ENCODE results near the gene SEMA6C.
"Not testable (repeated sequence)": the region's sequence is repeated elsewhere in the genome, so short reads cannot be mapped to it uniquely, and the experiment has no call there.

Gene SEMA6C, protein sequence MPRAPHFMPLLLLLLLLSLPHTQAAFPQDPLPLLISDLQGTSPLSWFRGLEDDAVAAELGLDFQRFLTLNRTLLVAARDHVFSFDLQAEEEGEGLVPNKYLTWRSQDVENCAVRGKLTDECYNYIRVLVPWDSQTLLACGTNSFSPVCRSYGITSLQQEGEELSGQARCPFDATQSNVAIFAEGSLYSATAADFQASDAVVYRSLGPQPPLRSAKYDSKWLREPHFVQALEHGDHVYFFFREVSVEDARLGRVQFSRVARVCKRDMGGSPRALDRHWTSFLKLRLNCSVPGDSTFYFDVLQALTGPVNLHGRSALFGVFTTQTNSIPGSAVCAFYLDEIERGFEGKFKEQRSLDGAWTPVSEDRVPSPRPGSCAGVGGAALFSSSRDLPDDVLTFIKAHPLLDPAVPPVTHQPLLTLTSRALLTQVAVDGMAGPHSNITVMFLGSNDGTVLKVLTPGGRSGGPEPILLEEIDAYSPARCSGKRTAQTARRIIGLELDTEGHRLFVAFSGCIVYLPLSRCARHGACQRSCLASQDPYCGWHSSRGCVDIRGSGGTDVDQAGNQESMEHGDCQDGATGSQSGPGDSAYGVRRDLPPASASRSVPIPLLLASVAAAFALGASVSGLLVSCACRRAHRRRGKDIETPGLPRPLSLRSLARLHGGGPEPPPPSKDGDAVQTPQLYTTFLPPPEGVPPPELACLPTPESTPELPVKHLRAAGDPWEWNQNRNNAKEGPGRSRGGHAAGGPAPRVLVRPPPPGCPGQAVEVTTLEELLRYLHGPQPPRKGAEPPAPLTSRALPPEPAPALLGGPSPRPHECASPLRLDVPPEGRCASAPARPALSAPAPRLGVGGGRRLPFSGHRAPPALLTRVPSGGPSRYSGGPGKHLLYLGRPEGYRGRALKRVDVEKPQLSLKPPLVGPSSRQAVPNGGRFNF
- total RNA-seq = 8.0 to 8.2 reads per million in 2 donors

DNA sequence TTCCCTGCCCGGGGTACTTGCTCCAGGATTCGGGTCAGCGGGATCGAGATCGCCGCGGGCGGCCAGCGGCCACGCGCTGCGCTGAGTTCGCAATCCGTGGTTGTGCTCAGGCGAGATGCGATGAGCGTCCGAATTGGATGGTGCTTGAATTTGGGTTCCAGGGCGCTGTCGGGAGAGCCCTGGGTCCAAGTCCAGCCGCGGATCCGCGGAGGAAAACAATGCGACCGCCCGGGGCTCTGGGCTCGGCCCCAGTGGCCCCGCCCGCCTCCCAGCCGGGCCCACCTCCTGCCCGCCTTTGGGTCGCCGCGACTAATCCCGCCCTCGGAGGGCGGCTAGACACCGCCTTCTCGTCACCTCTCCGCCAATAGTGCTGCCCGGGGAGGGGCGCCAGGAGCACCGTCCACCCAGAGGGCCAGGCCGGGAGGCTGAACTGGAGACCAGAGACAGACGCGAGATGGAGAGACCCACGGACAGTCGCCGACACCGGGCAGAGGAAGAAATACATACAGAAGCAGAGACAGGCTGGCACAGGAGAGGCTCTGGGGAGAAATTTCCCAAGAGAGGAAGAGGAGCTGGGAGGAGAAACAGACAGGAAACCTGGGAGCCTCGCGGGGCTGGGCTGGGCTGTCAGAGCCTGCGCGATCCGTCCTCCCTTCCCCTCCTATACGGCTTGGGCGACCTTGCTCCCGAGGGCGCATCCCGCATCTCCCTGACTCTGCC lies at the start of gene SEMA6C:
Gene SEMA6C (minus strand): TSS at position 220 of the 720 bp plus-strand sequence. CDS start 4,010 bp downstream, outside the sequence.
- DNase-seq = peak; percentile 82

- not testable (repeated sequence) for DNase-seq
Measured at GRCh38 chr1:151194894-151195594, 48.6 kb upstream of the SEMA6C start.

- no peak for DNase-seq
Measured at GRCh38 chr1:151193856-151194255, 47.4 kb upstream of the SEMA6C start.

GRCh38 chr1:151193304-151193703 lies 46.9 kb upstream of the SEMA6C start:
- no peak for DNase-seq

- no peak for DNase-seq
Measured at GRCh38 chr1:151192047-151192446, 45.6 kb upstream of the SEMA6C start.

- peak; percentile 77 for DNase-seq
Measured at GRCh38 chr1:151189637-151190445, 43.4 kb upstream of the SEMA6C start, which contains the start of gene VPS72. VPS72 (minus strand) TSS chr1:151190197; CDS start chr1:151190121, 76 bp downstream.

DNA sequence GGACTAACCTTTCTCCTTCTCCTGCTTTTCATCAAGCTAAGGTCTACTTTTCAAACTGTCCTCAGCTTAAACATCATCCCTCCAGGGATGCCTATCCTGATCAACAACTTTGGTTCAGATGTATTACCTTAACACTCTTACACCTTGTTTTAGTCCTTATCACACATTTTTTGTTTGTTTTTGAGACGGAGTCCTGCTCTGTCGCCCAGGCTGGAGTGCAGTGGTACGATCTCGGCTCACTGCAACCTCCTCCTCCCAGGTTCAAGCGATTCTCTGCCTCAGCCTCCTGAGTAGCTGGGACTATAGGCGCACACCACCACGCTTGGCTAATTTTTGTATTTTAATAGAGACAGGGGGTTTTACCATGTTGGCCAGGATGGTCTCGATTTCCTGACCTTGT lies 42.2 kb upstream of the SEMA6C start:
- DNase-seq = not testable (repeated sequence)

- DNase-seq = no peak
Measured at GRCh38 chr1:151187205-151187604, 40.8 kb upstream of the SEMA6C start.

GRCh38 chr1:151184211-151184610 lies 37.8 kb upstream of the SEMA6C start:
- DNase-seq = no peak

DNA sequence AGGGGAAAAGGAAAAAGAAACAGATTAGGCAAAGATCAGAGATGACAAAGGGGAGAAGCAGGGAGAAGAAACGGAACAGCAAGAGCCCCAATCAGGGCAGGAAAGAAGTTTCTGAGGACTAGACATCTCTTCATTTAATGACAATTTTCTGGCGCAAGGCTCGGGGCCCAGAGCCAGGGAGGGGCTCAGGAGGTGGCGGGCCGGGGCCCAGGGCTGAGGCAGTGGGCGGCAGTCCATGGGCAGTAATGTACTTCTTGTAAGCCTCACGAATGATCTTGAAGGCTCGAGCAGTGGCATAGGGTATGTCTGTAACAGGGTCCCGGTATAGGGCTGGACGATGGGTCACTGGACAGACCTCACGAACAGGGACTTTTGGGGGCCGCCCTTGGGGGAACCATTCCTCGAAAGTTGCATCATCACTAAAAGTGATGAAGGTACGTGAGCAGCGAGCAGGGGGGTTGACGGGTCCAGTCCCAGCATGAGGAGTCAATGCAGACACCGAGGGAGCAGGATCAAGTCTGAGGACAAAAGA lies 30.1 kb upstream of the SEMA6C start:
- DNase-seq = no peak

DNA sequence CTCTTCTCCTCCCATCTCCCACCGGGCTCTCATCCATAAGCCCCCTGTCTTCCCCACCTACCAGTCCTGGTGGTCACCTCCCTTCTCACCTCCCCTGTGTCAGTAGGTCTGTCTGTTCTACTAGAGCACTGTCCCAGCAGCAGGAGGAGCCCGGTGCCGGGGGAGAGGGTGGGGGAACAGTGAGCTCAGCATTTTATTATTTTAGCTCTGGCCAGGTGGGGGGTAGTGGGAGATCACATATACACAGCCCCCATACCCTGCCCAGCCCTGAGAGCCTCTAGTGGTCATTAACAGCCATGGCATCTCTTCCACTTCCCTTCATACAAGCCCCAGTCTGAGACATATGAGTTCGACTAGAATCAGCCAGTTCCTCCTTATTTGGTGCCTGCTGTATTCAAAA lies 29.4 kb upstream of the SEMA6C start, which contains the start of gene TMOD4:
Gene TMOD4 (minus strand): TSS at position 119 of the 400 bp plus-strand sequence. CDS start 1,106 bp downstream, outside the sequence.
- DNase-seq = no peak

- no peak for DNase-seq
Measured at GRCh38 chr1:151175041-151175741, 28.8 kb upstream of the SEMA6C start.

GRCh38 chr1:151171190-151171589 lies 24.8 kb upstream of the SEMA6C start:
- DNase-seq = no peak

DNA sequence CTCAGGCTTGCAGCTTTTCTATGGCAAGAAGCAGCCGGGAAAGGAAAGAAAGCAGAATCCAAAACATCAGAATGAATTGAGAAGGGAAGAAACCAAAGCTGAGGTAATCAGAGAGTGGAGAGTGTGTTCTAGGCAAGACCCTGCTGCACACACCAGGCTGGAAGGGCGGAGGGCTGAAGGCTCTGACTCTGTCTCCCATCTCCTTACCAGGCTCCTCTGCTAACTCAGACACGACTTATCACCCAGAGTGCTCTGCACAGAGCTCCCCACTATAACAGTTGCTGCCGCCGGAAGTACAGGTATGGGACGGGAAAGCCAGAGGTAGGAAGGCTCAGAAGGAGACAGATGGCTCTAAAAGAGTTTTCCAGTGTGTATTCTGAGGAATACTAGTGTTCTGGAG lies 20.7 kb upstream of the SEMA6C start:
- no peak for DNase-seq

DNA sequence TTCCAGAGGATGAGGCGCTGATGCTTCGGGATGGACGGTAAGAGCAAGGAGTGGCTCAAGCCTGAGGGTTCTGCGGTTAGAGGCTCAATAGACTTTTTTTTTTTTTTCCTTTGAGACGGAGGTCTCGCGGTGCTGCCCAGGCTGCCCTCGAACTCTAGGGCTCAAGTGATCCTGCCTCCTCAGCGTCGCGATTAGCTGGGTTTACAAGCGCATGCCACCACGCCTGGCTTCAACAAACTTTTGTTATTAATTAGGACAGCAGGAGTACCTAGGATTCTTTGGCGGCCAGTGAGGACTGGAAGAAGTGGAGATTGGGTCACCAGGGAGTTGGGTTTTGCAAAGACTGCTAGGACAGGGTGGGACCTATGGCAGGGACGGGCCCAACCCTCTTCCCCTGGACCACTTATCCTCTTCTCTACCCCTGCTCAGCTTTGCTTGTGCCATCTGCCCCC lies 20.1 kb upstream of the SEMA6C start:
- no peak for DNase-seq

DNA sequence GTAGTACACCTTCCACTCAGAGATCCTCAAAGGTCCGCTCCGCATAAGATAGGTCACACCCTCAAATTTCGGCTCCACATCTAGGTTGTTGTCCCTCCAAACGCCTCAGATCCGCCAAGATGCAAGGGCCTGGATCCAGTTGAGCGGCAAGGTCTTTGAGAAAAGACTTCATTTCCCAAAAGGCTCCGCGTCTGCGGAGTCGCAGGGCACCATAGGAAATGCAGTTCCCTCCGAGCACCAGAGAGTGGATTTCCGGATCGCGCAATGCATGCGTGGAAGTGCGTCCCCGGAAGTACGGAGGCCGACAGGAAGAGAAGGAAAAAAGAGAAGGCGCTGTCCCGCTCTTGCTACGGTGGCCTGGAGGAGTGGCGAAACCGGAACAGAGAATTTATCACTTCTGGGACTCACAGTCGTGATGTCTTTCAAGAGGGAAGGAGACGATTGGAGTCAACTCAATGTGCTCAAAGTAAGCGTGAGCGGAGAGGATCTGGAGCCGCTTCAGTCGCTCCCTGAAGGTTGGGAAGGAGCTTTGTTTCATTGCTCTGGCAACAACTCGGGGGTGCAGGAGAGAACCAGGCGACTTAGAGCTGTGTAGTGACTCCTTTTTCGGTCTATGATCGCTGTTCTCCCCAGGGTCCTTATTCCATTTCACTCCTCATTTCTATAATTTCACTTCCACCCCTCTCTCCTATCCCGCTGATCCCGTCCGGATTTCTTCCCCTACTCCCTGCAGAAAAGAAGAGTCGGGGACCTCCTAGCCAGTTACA lies 19.5 kb upstream of the SEMA6C start, which contains the start of the genes LYSMD1 and SCNM1:
Gene LYSMD1 (minus strand): TSS at position 165 of the 767 bp plus-strand sequence. CDS start 644 bp downstream, outside the sequence.
Gene SCNM1 (plus strand): TSS at position 407 of the 767 bp plus-strand sequence. CDS start 9 bp downstream, at position 416.
- peak; percentile 95 for DNase-seq

DNA sequence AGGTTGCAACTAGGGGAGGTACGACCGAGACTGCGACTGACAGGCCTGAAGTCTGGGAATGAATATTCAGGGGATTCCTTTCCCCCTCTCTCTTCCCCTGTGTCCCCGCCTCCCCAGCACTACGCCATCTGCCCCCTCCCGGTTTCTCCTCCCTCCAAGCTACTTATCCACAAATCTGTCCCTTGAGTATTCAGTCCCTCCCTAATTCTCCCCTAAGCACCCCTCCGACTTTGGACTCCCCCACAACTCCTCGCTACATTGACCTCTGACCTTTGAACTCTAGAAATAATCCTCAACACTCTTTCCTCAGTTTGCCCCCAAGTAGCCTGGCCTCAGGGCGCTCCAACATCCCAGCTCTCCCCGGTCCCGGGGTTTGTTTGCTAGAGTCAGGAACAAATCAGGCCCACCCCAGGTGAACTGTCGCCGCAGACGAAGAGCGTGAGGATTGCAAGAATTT lies 18.9 kb upstream of the SEMA6C start:
- DNase-seq = no peak

DNA sequence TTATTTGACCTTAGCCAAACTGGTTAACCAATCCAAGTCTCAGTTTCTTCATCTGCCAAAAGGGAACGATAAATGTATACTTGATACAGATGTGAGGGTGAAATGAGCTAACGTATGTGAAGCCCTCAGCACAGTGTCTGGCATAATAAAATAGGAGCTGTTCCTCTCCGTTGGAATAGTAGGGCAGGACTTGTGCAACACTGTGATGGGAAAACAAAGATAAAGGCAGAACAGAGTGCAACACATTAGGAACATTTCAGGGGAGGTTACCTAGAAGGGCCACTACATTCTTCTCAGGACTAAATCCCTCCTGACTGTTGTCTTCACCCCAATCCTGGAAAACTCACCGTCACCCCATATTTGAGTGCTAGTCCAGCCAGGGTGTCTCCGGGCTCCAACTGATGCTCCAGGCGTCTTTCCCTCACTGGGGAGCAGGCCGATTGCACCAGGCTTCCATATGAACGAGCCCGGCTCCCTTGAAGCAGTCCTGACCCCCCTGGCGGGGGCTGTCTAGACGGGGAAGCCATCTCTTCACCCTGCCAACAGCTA lies 18.4 kb upstream of the SEMA6C start:
- DNase-seq = no peak
